Neural progenitor cell (in vitro differentiated cells): ENCODE data around the gene SLC25A19. TPM values are rescaled to one million over a fixed set of nuclear protein-coding genes. Genes with fewer than 3 reads are reported as not detected.

Source experiments
- DNase-seq: peaks from one replicate; pipeline ENCODE4 v3.0.0-alpha.2; 2016; ENCODE audit warnings: low spot score
- H2AFZ ChIP-seq: fragments of 200-600 bp; sonication (generic); replicated peaks from 2 replicates; pipeline ENCODE4 v1.6.1; 2016; ENCODE audit warnings: antibody characterized with exemption
- H3F3A ChIP-seq: fragments of 200-600 bp; sonication (generic); 2 replicates; pipeline ENCODE4 v1.6.1; 2016; ENCODE audit warnings: antibody characterized with exemption, low read depth
- H3K27ac ChIP-seq: fragments of 200-600 bp; sonication (generic); 2 replicates; pipeline ENCODE4 v1.5.1; 2016; ENCODE audit warnings: mild to moderate bottlenecking
- H3K27me3 ChIP-seq: fragments of 200-600 bp; sonication (generic); 2 replicates; pipeline ENCODE4 v1.6.1; 2016; ENCODE audit warnings: mild to moderate bottlenecking, moderate library complexity
- H3K36me3 ChIP-seq: fragments of 200-600 bp; sonication (generic); 2 replicates; pipeline ENCODE4 v1.5.1; 2016
- H3K4me1 ChIP-seq: fragments of 200-600 bp; sonication (generic); 2 replicates; pipeline ENCODE4 v1.6.1; 2016; ENCODE audit warnings: mixed run types
- H3K4me2 ChIP-seq: fragments of 200-600 bp; sonication (generic); 2 replicates; pipeline ENCODE4 v1.6.1; 2016
- H3K4me3 ChIP-seq: fragments of 200-600 bp; sonication (generic); 2 replicates; pipeline ENCODE4 v1.5.1; 2016
- H3K79me2 ChIP-seq: fragments of 200-600 bp; sonication (generic); 2 replicates; pipeline ENCODE4 v1.6.1; 2016; ENCODE audit warnings: low read depth
- H3K9ac ChIP-seq: fragments of 200-600 bp; sonication (generic); 2 replicates; pipeline ENCODE4 v1.6.1; 2016
- H3K9me3 ChIP-seq: fragments of 200-600 bp; sonication (generic); 2 replicates; pipeline ENCODE4 v1.5.1; 2016; ENCODE audit warnings: low read depth
- H4K20me1 ChIP-seq: fragments of 200-600 bp; sonication (generic); 2 replicates; pipeline ENCODE4 v1.6.1; 2016; ENCODE audit warnings: low read depth
- H3K27ac Mint-ChIP-seq: 3 replicates; pipeline ENCODE4 v1.8.0; 2021; ENCODE audit warnings: mixed read lengths
- H3K27me3 Mint-ChIP-seq: 2 replicates; pipeline ENCODE4 v1.8.0; 2022; ENCODE audit warnings: low read depth, mild to moderate bottlenecking, inconsistent platforms, moderate library complexity, mixed read lengths; ENCODE audit not compliant: insufficient read depth
- H3K36me3 Mint-ChIP-seq: 3 replicates; pipeline ENCODE4 v1.8.0; 2021; ENCODE audit warnings: mixed read lengths
- H3K4me1 Mint-ChIP-seq: 3 replicates; pipeline ENCODE4 v1.8.0; 2021; ENCODE audit warnings: mixed read lengths
- H3K4me3 Mint-ChIP-seq: 3 replicates; pipeline ENCODE4 v1.8.0; 2021; ENCODE audit warnings: mild to moderate bottlenecking, moderate library complexity, mixed read lengths
- H3K9me3 Mint-ChIP-seq: 3 replicates; pipeline ENCODE4 v1.8.0; 2020; ENCODE audit warnings: mixed read lengths
- EZH2 ChIP-seq: fragments of 200-600 bp; sonication (generic); IDR thresholded peaks from 2 replicates; pipeline ENCODE4 v1.6.1; 2017; ENCODE audit warnings: antibody characterized with exemption, mild to moderate bottlenecking, moderate library complexity
- EZH2phosphoT487 ChIP-seq: fragments of 200-600 bp; sonication (generic); IDR thresholded peaks from 2 replicates; pipeline ENCODE4 v1.6.1; 2017; ENCODE audit warnings: antibody characterized with exemption
- total RNA-seq: library from RNA; depleted of rRNA; stranded (reverse); fragments of >200 nt; gene quantifications from 2 replicates; pipeline ENCODE4 v1.2.3, GENCODE V29; 2015; ENCODE audit warnings: low replicate concordance
- TF ChIP-seq, protein P1 (sequence below): fragments of 200-600 bp; sonication (generic); IDR thresholded peaks from 2 replicates; pipeline ENCODE4 v1.5.1; 2017; ENCODE audit warnings: antibody characterized with exemption, mild to moderate bottlenecking

SLC25A19 gene
- total RNA-seq, 1 donor from 2014 or later, result 5.2 TPM

DNA sequence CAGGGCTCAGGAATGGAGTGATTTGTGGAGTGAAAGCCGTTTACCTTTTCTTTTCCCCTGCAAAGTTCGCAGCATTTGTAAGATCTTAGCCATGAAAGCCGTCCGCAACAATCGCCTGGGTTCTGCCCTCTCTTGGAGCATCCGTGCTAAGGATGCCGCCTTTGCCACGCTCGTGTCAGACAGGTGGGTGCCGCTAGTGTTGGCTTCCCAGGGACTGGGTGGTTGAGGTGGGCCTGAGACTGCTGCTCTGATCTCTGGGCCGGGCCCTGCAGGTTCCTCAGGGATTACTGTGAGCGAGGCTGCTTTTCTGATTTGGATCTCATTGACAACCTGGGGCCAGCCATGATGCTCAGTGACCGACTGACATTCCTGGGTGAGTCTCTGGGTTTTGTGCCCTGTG lies 56.4 kb downstream of the SLC25A19 start:
- H2AFZ ChIP-seq, result no peak overlapping the region
- Mint-ChIP-seq H3K4me3 (no peak overlapping the region), H3K27ac (no peak overlapping the region), H3K9me3 (no peaks in the 10 kb centered on the region), H3K27me3 (no peaks in the 10 kb centered on the region), H3K4me1 (no peaks in the 10 kb centered on the region), H3K36me3 (peaks cover 31% of the 10 kb centered on the region)
- peaks cover 3% of the 10 kb centered on the region for H4K20me1 ChIP-seq
- H3K27ac ChIP-seq, result no peak overlapping the region
- no peaks in the 10 kb centered on the region for H3K27me3 ChIP-seq
- TF ChIP-seq, protein P1, sequence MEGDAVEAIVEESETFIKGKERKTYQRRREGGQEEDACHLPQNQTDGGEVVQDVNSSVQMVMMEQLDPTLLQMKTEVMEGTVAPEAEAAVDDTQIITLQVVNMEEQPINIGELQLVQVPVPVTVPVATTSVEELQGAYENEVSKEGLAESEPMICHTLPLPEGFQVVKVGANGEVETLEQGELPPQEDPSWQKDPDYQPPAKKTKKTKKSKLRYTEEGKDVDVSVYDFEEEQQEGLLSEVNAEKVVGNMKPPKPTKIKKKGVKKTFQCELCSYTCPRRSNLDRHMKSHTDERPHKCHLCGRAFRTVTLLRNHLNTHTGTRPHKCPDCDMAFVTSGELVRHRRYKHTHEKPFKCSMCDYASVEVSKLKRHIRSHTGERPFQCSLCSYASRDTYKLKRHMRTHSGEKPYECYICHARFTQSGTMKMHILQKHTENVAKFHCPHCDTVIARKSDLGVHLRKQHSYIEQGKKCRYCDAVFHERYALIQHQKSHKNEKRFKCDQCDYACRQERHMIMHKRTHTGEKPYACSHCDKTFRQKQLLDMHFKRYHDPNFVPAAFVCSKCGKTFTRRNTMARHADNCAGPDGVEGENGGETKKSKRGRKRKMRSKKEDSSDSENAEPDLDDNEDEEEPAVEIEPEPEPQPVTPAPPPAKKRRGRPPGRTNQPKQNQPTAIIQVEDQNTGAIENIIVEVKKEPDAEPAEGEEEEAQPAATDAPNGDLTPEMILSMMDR, result no peak
- TF ChIP-seq EZH2 (no peak), EZH2phosphoT487 (no peak)
- no peak overlapping the region for H3K9ac ChIP-seq
- H3K4me3 ChIP-seq, result no peak overlapping the region
- DNase-seq, result no peak
- no peaks in the 10 kb centered on the region for H3F3A ChIP-seq
- H3K79me2 ChIP-seq, result no peaks in the 10 kb centered on the region
- no peaks in the 10 kb centered on the region for H3K36me3 ChIP-seq
- H3K4me1 ChIP-seq, result no peaks in the 10 kb centered on the region
- no peaks in the 10 kb centered on the region for H3K9me3 ChIP-seq
- no peak overlapping the region for H3K4me2 ChIP-seq

DNA sequence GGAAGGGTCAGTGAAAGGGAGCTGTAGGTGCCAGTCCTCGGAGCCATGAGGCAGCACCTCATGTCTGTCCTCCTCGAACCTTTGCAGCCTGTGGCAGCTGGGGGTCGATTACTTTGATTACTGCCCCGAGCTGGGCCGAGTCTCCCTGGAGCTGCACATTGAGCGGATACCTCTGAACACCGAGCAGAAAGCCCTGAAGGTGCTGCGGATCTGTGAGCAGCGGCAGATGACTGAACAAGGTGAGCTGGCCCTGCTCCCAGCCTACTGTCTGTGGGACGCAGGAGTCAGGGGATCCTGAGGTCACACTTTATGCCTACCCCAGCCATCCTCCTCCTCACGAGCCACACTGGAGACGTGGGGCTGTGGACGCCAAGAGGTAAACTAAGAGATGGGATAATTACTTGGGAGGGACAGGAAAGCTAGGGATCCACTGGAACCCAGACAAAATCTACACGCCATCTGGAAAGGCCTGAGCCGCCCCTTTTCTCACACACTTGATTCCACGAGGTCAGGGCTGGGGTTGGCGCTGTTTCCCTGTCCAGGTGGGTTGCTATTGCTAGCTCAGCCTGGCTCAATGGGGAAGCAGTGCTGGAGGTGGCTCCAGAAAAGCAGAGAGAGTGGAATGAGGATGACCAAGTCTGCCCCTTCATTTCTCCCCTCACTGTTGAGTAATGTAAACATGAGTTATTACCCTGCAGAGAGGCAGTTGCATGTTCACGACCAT lies 57.3 kb downstream of the SLC25A19 start:
- no peak overlapping the region for H3K27ac Mint-ChIP-seq
- DNase-seq, result no peak

DNA sequence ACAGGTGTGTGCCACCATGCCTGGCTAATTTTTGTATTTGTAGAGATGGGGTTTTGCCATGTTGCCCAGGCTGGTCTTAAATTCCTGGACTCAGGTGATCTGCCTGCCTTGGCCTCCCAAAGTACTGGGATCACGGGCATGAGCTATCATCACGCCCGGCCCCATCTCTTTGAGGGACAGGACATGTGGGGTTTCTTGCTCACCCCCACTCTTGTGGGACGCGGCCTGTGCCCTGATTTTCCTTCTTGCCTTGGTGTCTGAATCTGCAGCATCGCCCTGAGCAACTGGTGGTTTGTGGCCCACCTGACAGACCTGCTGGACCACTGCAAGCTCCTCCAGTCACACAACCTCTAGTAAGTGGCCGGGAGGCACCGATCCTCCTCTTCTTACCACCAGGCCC lies 58.2 kb downstream of the SLC25A19 start:
- Histone ChIP-seq H3K4me1 (no peaks in the 10 kb centered on the region), H3K9me3 (no peaks in the 10 kb centered on the region), H3F3A (no peaks in the 10 kb centered on the region), H2AFZ (no peak overlapping the region), H3K4me3 (no peak overlapping the region), H3K27ac (no peak overlapping the region), H4K20me1 (peaks cover 3% of the 10 kb centered on the region), H3K4me2 (no peak overlapping the region), H3K9ac (no peak overlapping the region), H3K79me2 (no peaks in the 10 kb centered on the region), H3K36me3 (no peaks in the 10 kb centered on the region), H3K27me3 (no peaks in the 10 kb centered on the region)
- Mint-ChIP-seq H3K27me3 (no peaks in the 10 kb centered on the region), H3K4me3 (no peak overlapping the region), H3K36me3 (peaks cover 34% of the 10 kb centered on the region), H3K9me3 (no peaks in the 10 kb centered on the region), H3K4me1 (no peaks in the 10 kb centered on the region), H3K27ac (no peak overlapping the region)
- TF ChIP-seq, protein P1, result no peak
- TF ChIP-seq EZH2phosphoT487 (no peak), EZH2 (no peak)
- DNase-seq, result no peak

More for the DNA sequence above, 57.3 kb downstream of the SLC25A19 start:
- no peak overlapping the region for H3K4me3 ChIP-seq
- Mint-ChIP-seq H3K36me3 (peaks cover 31% of the 10 kb centered on the region), H3K9me3 (no peaks in the 10 kb centered on the region), H3K27me3 (no peaks in the 10 kb centered on the region), H3K4me1 (no peaks in the 10 kb centered on the region), H3K4me3 (no peak overlapping the region)
- no peak overlapping the region for H2AFZ ChIP-seq
- TF ChIP-seq EZH2phosphoT487 (no peak), EZH2 (no peak)
- TF ChIP-seq, protein P1, result no peak
- H3K9me3 ChIP-seq, result no peaks in the 10 kb centered on the region
- H3K27ac ChIP-seq, result no peak overlapping the region
- H3K27me3 ChIP-seq, result no peaks in the 10 kb centered on the region
- peaks cover 3% of the 10 kb centered on the region for H4K20me1 ChIP-seq
- no peaks in the 10 kb centered on the region for H3K79me2 ChIP-seq
- no peaks in the 10 kb centered on the region for H3K36me3 ChIP-seq
- H3K4me2 ChIP-seq, result no peak overlapping the region
- H3K4me1 ChIP-seq, result no peaks in the 10 kb centered on the region
- no peak overlapping the region for H3K9ac ChIP-seq
- H3F3A ChIP-seq, result no peaks in the 10 kb centered on the region
